HepG2 (cell line): ENCODE data around the gene PKD2L1. TPM values are rescaled to one million over a fixed set of nuclear protein-coding genes. Genes with fewer than 3 reads are reported as not detected.

Experiments used
- ARID5B ChIP-seq: IDR thresholded peaks from 2 replicates; pipeline ENCODE4 v1.4.0; 2020; ENCODE audit warnings: mild to moderate bottlenecking, missing genetic modification reagents
- ATF4 ChIP-seq, 2 experiments: fragments of 450-650 bp in 1 of 2; sonication (generic) in 1 of 2; formaldehyde crosslinking; IDR thresholded peaks; 2 replicates each; pipeline versions ENCODE4 v1.5.0 to v1.8.0; 2020 to 2022; ENCODE audit warnings: mild to moderate bottlenecking in 1 of 2, missing genetic modification reagents in 1 of 2
- FOXA3 ChIP-seq: IDR thresholded peaks from 2 replicates; pipeline ENCODE4 v1.6.1; 2016; ENCODE audit warnings: missing genetic modification reagents, missing compliant biosample characterization
- HNF4A ChIP-seq: sonication (generic); formaldehyde crosslinking; IDR thresholded peaks from 2 replicates; pipeline ENCODE4 v1.4.0; 2020; ENCODE audit warnings: missing genetic modification reagents
- ISL2 ChIP-seq: sonication (generic); formaldehyde crosslinking; IDR thresholded peaks from 2 replicates; pipeline ENCODE4 v1.5.0; 2020; ENCODE audit warnings: missing genetic modification reagents
- KDM6A ChIP-seq: IDR thresholded peaks from 2 replicates; pipeline ENCODE4 v1.6.1; 2016; ENCODE audit warnings: low read depth
- NFIC ChIP-seq: IDR thresholded peaks from 2 replicates; pipeline ENCODE4 v1.6.1; 2012; ENCODE audit warnings: mild to moderate bottlenecking, low read length, inconsistent platforms
- NR2C2 ChIP-seq: sonication (generic); formaldehyde crosslinking; IDR thresholded peaks from 2 replicates; pipeline ENCODE4 v1.4.0; 2020; ENCODE audit warnings: missing genetic modification reagents, mild to moderate bottlenecking, moderate library complexity, borderline replicate concordance
- PITX1 ChIP-seq: sonication (generic); formaldehyde crosslinking; IDR thresholded peaks from 2 replicates; pipeline ENCODE4 v1.5.1; 2020; ENCODE audit warnings: mild to moderate bottlenecking, missing genetic modification reagents
- RARA ChIP-seq: IDR thresholded peaks from 2 replicates; pipeline ENCODE4 v1.6.1; 2016; ENCODE audit warnings: missing genetic modification reagents, missing compliant biosample characterization
- TCF7 ChIP-seq: sonication (generic); IDR thresholded peaks from 2 replicates; pipeline ENCODE4 v1.6.1; 2016; ENCODE audit warnings: antibody characterized with exemption, low read depth
- TEAD3 ChIP-seq: optimal IDR thresholded peaks from 2 replicates; pipeline ENCODE3; 2016; ENCODE audit warnings: borderline replicate concordance
- THAP11 ChIP-seq: IDR thresholded peaks from 2 replicates; pipeline ENCODE4 v1.6.1; 2016; ENCODE audit warnings: missing biosample characterization, missing genetic modification reagents
- ZEB1 ChIP-seq: IDR thresholded peaks from 2 replicates; pipeline ENCODE4 v1.6.1; 2012; ENCODE audit warnings: mild to moderate bottlenecking, low read depth, inconsistent platforms; ENCODE audit not compliant: insufficient replicate concordance
- ZFP91 ChIP-seq: sonication (generic); formaldehyde crosslinking; IDR thresholded peaks from 2 replicates; pipeline ENCODE4 v1.9.0; 2022; ENCODE audit warnings: missing genetic modification reagents, mild to moderate bottlenecking, borderline replicate concordance
- ZMYM3 ChIP-seq: sonication (generic); formaldehyde crosslinking; IDR thresholded peaks from 2 replicates; pipeline ENCODE4 v1.5.1; 2020; ENCODE audit warnings: mild to moderate bottlenecking, missing genetic modification reagents
- ZNF281 ChIP-seq: sonication (generic); formaldehyde crosslinking; IDR thresholded peaks from 2 replicates; pipeline ENCODE4 v1.4.0; 2020; ENCODE audit warnings: missing genetic modification reagents, borderline replicate concordance
- ZNF503 ChIP-seq: sonication (generic); formaldehyde crosslinking; IDR thresholded peaks from 2 replicates; pipeline ENCODE4 v1.4.0; 2020; ENCODE audit warnings: missing genetic modification reagents
- polyA plus RNA-seq, 8 experiments: library from polyadenylated mRNA; depleted of rRNA in 3 of 8; stranded (reverse) in 7 of 8; unstranded in 1 of 8; fragments of >200 nt; fragmentation: Illumina TruSeq in 4 of 8; extraction: Trizol in 4 of 8; gene quantifications; 2 replicates each; pipeline versions ENCODE4 v1.2.1 to v1.2.3, GENCODE V29; 2011 to 2016; ENCODE audit warnings: low read depth in 4 of 8, missing spikeins in 1 of 8, mixed read lengths in 1 of 8; ENCODE audit not compliant: insufficient read depth in 1 of 8
- total RNA-seq, 5 experiments: library from RNA; depleted of rRNA; stranded (reverse); fragments of >200 nt; fragmentation: Illumina TruSeq; extraction: Trizol; gene quantifications; 2 replicates each; pipeline ENCODE4 v1.2.3, GENCODE V29; 2016; ENCODE audit warnings: low read depth in 1 of 5

PKD2L1 gene
- total and polyA plus RNA-seq, 2 of the 13 experiments (the other 11 are each of a cell fraction or from before 2014, with no cell fraction given) = 0.07 to 0.15 TPM

GRCh38 chr10:100359529-100360150 lies 29.6 kb upstream of the PKD2L1 start (continued):
- peak; percentile 77 for TF ChIP-seq ARID5B (CRISPR knock-in tag)
- TF ChIP-seq TCF7 = peak; percentile 7; the same call in 1 of the 2 replicates
- TF ChIP-seq RARA (CRISPR knock-in tag) = no peak; the same call in 1 of the 2 replicates
- TF ChIP-seq KDM6A (CRISPR knock-in tag) = peak; percentile 66
- TF ChIP-seq ZEB1 = peak; percentile 38
- 0 out of 2 replicates have a peak, but pooled peaks have one; percentile 35 for TF ChIP-seq PITX1 (CRISPR knock-in tag)
- peak; percentile 50; the same call in 1 of the 2 replicates for TF ChIP-seq NR2C2
- TF ChIP-seq ZMYM3 (CRISPR knock-in tag) = no peak
- TF ChIP-seq ISL2 (CRISPR knock-in tag) = peak; percentile 46; the same call in 1 of the 2 replicates
- peak; percentile 99 for TF ChIP-seq ZNF281
- 0 out of 2 replicates have a peak, but pooled peaks have one; percentile 13 for TF ChIP-seq NFIC
- no peak for TF ChIP-seq ZFP91 (CRISPR knock-in tag)
- TF ChIP-seq ATF4 (CRISPR knock-in tag; IDR thresholded peaks at IDR 0.05) = peak in 1 of 2 experiments; percentile 20; a peak in 1 of 4 replicates
- TF ChIP-seq TEAD3 (CRISPR knock-in tag) = peak; percentile 86
- 0 out of 2 replicates have a peak, but pooled peaks have one; percentile 30 for TF ChIP-seq ZNF503 (CRISPR knock-in tag)
- TF ChIP-seq FOXA3 = peak; percentile 14; the same call in 1 of the 2 replicates
- peak; percentile 95 for TF ChIP-seq HNF4A (CRISPR knock-in tag)
- TF ChIP-seq THAP11 (CRISPR knock-in tag) = 0 out of 2 replicates have a peak, but pooled peaks have one; percentile 29
